Kidney (tissue), 14 donors: ENCODE data around the gene SAP25. TPM values are rescaled to one million over a fixed set of nuclear protein-coding genes. Genes with fewer than 3 reads are reported as not detected.

ENCODE experiments used
- DNase-seq, 5 donors: peaks; one replicate each; pipeline ENCODE4 v3.0.0-alpha.2; 2013 to 2020
- FAIRE-seq: peaks from 2 replicates; lab custom pipeline; 2012; peaks lifted over from hg19 to GRCh38; lab: Jason Lieb, UNC
- H3K27ac ChIP-seq, 2 donors: one replicate each; pipeline ENCODE4 v1.7.0; 2013; ENCODE audit warnings: low read depth in 2 of 2, low read length in 2 of 2, inconsistent platforms in 1 of 2
- H3K27me3 ChIP-seq: one replicate; pipeline ENCODE4 v1.7.1; 2013; ENCODE audit warnings: low read length, inconsistent platforms; ENCODE audit not compliant: control insufficient read depth, insufficient read depth
- H3K36me3 ChIP-seq, 3 donors: one replicate each; pipeline versions ENCODE4 v1.7.0 to v1.7.1; 2013; ENCODE audit warnings: low read length in 3 of 3, control low read depth in 1 of 3, inconsistent platforms in 1 of 3; ENCODE audit not compliant: insufficient read depth in 3 of 3, control insufficient read depth in 2 of 3
- H3K4me1 ChIP-seq, 3 donors: one replicate each; pipeline versions ENCODE4 v1.7.0 to v1.7.1; 2013; ENCODE audit warnings: low read length in 3 of 3, inconsistent platforms in 1 of 3, low read depth in 1 of 3; ENCODE audit not compliant: control insufficient read depth in 2 of 3, insufficient read depth in 2 of 3
- H3K4me3 ChIP-seq, 3 donors: one replicate each; pipeline versions ENCODE4 v1.7.0 to v1.8.1; 2013; ENCODE audit warnings: low read length in 3 of 3, control low read depth in 1 of 3, inconsistent platforms in 1 of 3
- H3K9ac ChIP-seq, 3 donors: one replicate each; pipeline versions ENCODE4 v1.7.0 to v1.7.1; 2013; ENCODE audit warnings: low read length in 3 of 3, control low read depth in 1 of 3, inconsistent platforms in 1 of 3
- H3K9me3 ChIP-seq, 3 donors: one replicate each; pipeline versions ENCODE4 v1.7.0 to v1.7.1; 2013; ENCODE audit warnings: low read length in 3 of 3, control low read depth in 1 of 3, inconsistent platforms in 1 of 3; ENCODE audit not compliant: control insufficient read depth in 2 of 3, insufficient read depth in 1 of 3
- intact Hi-C: fragments of 100-400 bp; cut with DNase I; formaldehyde crosslinking; loops from one replicate; pipeline ENCODE4 v1.11.1; 2022
- polyA plus RNA-seq: library from polyadenylated mRNA; stranded (reverse); fragments of 350-450 nt; fragmentation: Illumina TruSeq; extraction: RNeasy Lipid Tissue Mini Kit (QIAGEN cat#74804); gene quantifications from one replicate; pipeline ENCODE4 v1.2.3, GENCODE V29; 2014; ENCODE audit warnings: low read depth, low replicate concordance; ENCODE audit not compliant: insufficient read depth
- total RNA-seq: library from RNA; stranded (reverse); fragmentation: NEBNext Ultra II Directional; extraction: Animal tissue kit (Norgen Biotek cat#: 25700); gene quantifications from one replicate; pipeline ENCODE4 v1.2.1, GENCODE V29; 2021
- TF ChIP-seq, protein P1 (sequence below): IDR thresholded peaks from 3 replicates; pipeline ENCODE4 v1.5.1; 2012; ENCODE audit warnings: mild to moderate bottlenecking, moderate library complexity, borderline replicate concordance; ENCODE audit not compliant: insufficient read depth; ENCODE audit errors: extremely low read depth
- donor health status: control.
- donor health status: control.
- donor health status: control.
- donor health status: control.
- donor health status: control.
- donor health status: DM: yes; HTN: yes; CAD: no.
- donor health status: Normal renal cell carcinoma (clear cell type).

Gene SAP25
- total and polyA plus RNA-seq, 2 donors from 2014 or later, result 5.7 to 9.8 TPM

DNA sequence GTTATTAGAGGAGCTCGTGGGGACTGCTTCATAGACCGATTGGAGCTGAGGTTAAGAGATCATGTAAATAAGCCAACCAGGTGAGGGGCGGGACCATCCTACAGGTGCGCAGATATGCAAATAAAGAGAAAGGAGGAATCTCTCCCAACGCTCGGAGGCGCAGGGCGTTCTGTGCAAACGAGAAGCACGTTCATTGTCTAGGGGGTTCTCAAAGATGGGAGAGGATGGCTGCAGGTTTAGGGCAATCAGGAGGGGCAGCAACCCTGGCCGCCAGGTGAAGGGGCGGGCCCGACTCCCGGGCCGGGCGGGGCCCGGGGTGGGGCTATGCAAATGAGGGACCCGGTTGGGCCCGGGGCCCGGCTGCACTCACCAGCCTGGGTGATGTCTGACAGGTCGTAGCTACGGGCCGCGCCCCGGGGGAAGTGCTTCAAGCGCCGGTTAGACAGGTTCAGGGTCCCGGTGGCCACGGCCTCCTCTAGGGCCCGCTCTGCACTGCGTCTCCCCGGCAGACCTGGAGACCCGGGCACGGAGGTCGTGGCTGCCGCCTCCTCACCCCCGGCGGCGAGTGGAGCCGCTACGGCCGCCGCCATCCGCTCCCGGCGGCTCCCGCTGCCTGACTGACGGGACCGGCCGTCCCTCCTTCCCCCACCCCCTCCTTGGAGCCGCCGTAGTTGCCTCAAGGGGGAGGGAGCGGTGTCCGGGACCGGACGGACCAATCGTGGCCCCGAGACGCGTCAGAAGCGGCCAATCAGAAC lies 12.0 kb upstream of the SAP25 start, which contains the start of gene LRCH4:
LRCH4 (minus strand) TSS at position 619 of the 755 bp plus-strand sequence; CDS start at position 590, 29 bp downstream.
- intact Hi-C loops, result no loop called here
- H3K27ac ChIP-seq, result peak within 1 kb of the TSS; percentile 95 to 96
- H3K4me1 ChIP-seq, result peaks cover 0 to 27% (median 7%) of the 10 kb centered on the region in 3 donors
- H3K9me3 ChIP-seq, result no peaks in the 10 kb centered on the region
- no peaks in the 10 kb centered on the region for H3K27me3 ChIP-seq
- DNase-seq, result peak in 2 of 5 donors; percentile 53 to 65
- peak within 1 kb of the TSS; percentile 87 to 98 (median 92) for H3K4me3 ChIP-seq
- H3K9ac ChIP-seq, result peak within 1 kb of the TSS; percentile 78 to 96 (median 84)
- peaks cover 3 to 14% (median 11%) of the 10 kb centered on the region in 3 donors for H3K36me3 ChIP-seq
- FAIRE-seq, result no peak
- TF ChIP-seq, protein P1, sequence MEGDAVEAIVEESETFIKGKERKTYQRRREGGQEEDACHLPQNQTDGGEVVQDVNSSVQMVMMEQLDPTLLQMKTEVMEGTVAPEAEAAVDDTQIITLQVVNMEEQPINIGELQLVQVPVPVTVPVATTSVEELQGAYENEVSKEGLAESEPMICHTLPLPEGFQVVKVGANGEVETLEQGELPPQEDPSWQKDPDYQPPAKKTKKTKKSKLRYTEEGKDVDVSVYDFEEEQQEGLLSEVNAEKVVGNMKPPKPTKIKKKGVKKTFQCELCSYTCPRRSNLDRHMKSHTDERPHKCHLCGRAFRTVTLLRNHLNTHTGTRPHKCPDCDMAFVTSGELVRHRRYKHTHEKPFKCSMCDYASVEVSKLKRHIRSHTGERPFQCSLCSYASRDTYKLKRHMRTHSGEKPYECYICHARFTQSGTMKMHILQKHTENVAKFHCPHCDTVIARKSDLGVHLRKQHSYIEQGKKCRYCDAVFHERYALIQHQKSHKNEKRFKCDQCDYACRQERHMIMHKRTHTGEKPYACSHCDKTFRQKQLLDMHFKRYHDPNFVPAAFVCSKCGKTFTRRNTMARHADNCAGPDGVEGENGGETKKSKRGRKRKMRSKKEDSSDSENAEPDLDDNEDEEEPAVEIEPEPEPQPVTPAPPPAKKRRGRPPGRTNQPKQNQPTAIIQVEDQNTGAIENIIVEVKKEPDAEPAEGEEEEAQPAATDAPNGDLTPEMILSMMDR, result no peak

DNA sequence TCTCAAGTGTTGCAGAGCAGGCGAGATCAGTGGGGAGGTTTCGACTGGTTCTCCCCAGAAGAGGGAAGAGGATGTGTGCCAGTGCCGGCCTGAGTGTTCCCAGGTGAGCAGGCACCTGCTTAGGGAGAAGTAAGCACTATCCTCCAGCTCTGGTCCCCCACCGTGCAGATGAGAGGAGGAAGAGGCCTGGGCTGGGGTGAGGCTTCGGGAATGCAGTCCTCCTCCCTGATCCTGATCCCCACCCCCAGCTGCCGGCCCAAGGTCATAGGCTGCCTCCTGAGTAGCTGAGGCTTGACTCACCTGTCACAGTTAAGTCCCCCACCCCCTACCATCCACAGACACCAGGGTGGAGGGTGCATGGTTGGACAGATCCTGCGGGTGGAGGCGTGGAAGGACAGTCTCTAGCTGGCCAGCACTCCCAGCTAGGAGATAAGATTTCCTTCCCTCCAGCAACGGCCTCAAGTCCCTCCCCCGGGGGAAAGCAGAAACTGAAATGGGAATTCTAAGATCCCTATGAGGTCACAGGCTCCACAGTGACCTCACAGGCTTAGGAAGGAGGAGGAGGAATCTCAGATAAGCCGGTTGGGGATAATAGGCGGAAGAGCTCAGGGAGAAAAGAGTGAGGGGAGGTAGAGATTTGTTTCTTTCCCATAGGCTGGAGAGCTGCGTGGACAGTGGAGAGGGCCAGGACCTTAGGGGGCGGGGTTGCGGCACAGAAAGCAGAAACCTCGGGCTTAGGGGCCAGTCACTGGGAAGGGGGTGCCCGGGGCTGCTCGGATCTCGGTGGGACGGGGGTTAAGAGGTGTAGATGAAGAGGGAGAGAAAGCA lies 11.2 kb upstream of the SAP25 start:
- Histone ChIP-seq H3K27me3 (no peaks in the 10 kb centered on the region), H3K27ac (peak overlapping the region; percentile 95 to 96), H3K36me3 (peaks cover 8 to 18% (median 18%) of the 10 kb centered on the region in 3 donors), H3K4me1 (peaks cover 0 to 27% (median 7%) of the 10 kb centered on the region in 3 donors), H3K9me3 (no peaks in the 10 kb centered on the region), H3K9ac (peak overlapping the region; percentile 68 to 96 (median 84)), H3K4me3 (peak overlapping the region; percentile 87 to 98 (median 92))
- intact Hi-C loops, result no loop called here
- TF ChIP-seq, protein P1, result no peak
- FAIRE-seq (no peak), DNase-seq (peak in 4 of 5 donors; percentile 75 to 88 (median 85))

DNA sequence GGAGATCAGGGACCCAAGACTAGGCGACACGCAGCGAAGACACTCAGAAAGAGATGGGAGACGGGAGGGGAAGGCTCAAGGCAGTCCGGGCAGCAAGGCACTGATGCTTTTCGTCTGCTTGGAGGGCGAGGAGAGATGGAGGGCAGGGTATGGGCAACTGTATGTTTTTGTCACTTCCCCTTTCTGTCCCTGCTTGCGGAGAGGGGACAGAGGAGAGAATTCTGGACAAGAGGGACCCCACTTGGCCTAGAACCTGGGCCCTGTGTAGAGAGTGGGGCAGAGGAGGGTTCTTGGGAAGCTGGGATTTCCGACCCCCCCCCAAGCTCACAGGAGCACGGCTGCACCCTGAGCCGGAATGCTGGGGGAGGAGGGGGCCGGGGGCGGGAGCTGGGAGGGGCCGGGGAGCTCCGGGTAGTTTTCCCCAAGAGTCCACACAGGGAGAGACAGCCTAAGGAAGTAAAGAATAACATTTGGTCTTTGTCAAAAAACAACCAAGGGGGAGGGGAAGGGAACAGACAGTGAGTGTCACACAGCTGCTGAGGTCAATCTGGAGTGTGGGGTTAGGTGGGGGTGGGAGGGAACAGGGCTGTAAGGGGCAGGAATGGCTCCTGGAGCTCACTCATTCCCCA lies 10.5 kb upstream of the SAP25 start:
- H3K9ac ChIP-seq, result peak overlapping the region; percentile 22 to 68 (median 37)
- H3K27ac ChIP-seq, result peak overlapping the region; percentile 95 to 96
- intact Hi-C loops, result no loop called here
- no peaks in the 10 kb centered on the region for H3K27me3 ChIP-seq
- H3K36me3 ChIP-seq, result peaks cover 10 to 22% (median 21%) of the 10 kb centered on the region in 3 donors
- DNase-seq (peak in 3 of 5 donors; percentile 70 to 88 (median 73)), FAIRE-seq (no peak)
- H3K4me3 ChIP-seq, result peak overlapping the region; percentile 40 to 98 (median 92)
- H3K4me1 ChIP-seq, result peaks cover 0 to 27% (median 7%) of the 10 kb centered on the region in 3 donors
- TF ChIP-seq, protein P1, result no peak
- no peaks in the 10 kb centered on the region for H3K9me3 ChIP-seq
